Rectal smooth muscle tissue (tissue), 1 donor: ENCODE measurements around the gene PRG3.
"Not testable (repeated sequence)": the region's sequence is repeated elsewhere in the genome, so short reads cannot be mapped to it uniquely, and the experiment has no call there.

Source experiments
- H3K27ac ChIP-seq: one replicate; pipeline ENCODE4 v1.7.0; 2013; ENCODE audit warnings: low read depth, low read length, inconsistent platforms
- H3K27me3 ChIP-seq: one replicate; pipeline ENCODE4 v1.7.0; 2013; ENCODE audit warnings: low read length; ENCODE audit not compliant: control insufficient read depth, insufficient read depth
- H3K36me3 ChIP-seq: one replicate; pipeline ENCODE4 v1.7.0; 2013; ENCODE audit warnings: low read length; ENCODE audit not compliant: control insufficient read depth, insufficient read depth
- H3K4me1 ChIP-seq: one replicate; pipeline ENCODE4 v1.7.0; 2013; ENCODE audit warnings: low read length; ENCODE audit not compliant: control insufficient read depth, insufficient read depth
- H3K4me3 ChIP-seq: one replicate; pipeline ENCODE4 v1.7.0; 2013; ENCODE audit warnings: low read length
- H3K9ac ChIP-seq: one replicate; pipeline ENCODE4 v1.7.0; 2013; ENCODE audit warnings: low read length

Gene PRG3

DNA sequence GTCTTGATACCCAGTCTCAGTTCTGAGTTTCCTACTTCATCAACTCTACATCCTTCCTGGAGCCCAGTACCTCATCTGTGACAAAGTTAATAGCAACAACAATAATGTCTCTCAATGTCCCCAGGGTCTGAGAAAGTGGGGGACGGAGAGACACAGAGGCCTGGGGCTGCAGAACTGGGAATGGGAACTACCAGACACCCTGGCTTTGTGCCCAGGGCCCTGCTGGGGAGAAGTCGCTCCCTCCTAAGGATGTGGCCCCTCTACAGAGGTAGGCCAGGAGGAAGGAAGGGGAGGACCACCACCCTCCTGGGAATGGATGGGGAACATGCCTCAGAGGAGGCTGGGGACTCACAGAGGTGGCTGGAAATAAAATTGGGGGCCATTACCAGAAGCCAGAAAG, 5.5 kb downstream of the PRG3 start:
- Histone ChIP-seq H3K4me3 (no peak overlapping the region), H3K27ac (no peak overlapping the region), H3K36me3 (no peaks in the 10 kb centered on the region), H3K9ac (no peak overlapping the region), H3K4me1 (no peaks in the 10 kb centered on the region), H3K27me3 (no peaks in the 10 kb centered on the region)

DNA sequence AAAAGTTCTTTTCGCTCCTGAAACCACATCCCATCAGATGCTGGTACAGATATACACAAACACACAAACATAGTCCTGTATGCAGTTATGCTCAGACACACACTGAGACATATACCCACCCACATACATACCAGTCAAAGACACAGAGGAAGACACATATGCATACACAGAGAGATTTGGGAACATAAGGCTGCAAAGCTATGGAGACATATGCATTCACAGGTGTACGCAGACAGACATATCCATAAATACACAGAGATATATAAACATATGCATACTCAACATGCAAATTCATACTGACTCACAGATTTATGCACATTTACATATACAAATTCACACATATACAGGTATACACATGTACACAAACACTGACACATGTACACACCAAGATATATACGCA, 6.0 kb downstream of the PRG3 start:
- Histone ChIP-seq H3K9ac (no peak overlapping the region), H3K36me3 (no peaks in the 10 kb centered on the region), H3K4me3 (no peak overlapping the region), H3K4me1 (no peaks in the 10 kb centered on the region), H3K27ac (no peak overlapping the region), H3K27me3 (no peaks in the 10 kb centered on the region)

DNA sequence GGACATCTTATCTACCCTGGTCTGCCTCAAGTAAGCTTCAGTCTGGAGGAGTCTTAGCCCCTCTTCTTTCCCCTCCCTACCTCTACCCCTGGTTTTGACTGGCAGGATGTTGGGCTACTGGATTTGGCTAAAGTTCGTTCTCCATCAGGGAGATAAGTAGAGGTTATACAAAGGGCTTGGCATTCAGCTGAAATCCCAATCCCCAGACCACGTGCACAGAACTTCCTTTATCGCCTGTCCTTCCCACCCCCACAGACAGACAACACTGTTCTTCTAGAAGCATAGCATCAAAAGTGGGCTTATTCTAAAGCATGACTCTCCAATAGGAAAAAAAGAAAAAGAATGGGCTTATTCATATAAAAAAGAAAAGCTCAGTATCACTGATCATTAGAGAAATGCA, 7.8 kb downstream of the PRG3 start:
- H3K4me3 ChIP-seq: no peak overlapping the region
- H3K27ac ChIP-seq: no peak overlapping the region
- H3K4me1 ChIP-seq: no peaks in the 10 kb centered on the region
- H3K27me3 ChIP-seq: no peaks in the 10 kb centered on the region
- H3K9ac ChIP-seq: no peak overlapping the region
- H3K36me3 ChIP-seq: no peaks in the 10 kb centered on the region

DNA sequence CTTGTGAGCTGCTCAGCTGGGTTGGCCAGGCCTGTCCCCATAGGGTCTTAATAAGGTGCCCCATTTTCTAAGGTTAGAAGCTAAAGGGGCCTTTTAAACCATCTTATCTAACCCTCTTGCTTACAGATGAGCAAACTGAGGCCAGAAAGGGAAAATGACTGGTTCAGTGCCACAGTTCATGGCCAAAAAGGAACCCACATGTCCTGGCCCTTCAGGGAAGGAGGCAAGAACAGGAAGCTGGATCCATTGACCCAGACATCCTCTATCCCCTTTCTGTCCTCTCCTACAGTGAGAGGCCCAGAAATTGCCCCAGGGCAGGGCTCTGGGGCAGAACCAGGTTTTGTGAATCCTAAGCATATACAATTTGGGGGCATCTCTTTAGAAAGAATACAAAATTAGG, 10.0 kb downstream of the PRG3 start:
- Histone ChIP-seq H3K9ac (no peak overlapping the region), H3K4me1 (no peaks in the 10 kb centered on the region), H3K36me3 (no peaks in the 10 kb centered on the region), H3K27ac (no peak overlapping the region), H3K27me3 (no peaks in the 10 kb centered on the region), H3K4me3 (no peak overlapping the region)

DNA sequence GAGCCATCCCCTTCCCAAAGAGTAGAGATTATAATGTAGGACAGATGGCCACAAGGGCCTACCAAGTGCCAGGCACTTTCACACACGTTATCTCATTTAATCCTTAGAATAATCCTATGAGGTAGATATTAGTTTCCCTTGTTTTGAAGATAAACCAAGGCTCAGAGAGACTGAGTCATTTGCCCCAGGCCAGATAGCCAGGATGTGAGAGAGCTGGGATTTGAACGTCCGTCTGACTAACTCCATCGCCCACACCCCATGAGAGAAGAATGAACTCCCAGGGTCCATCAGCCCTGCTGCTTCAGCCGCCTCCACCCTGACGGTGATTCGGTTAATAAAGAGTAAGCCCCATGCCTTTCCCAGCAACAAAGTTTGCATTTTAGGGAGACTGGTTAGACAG, 10.7 kb downstream of the PRG3 start:
- Histone ChIP-seq H3K4me3 (no peak overlapping the region), H3K36me3 (no peaks in the 10 kb centered on the region), H3K9ac (no peak overlapping the region), H3K27ac (no peak overlapping the region), H3K27me3 (no peaks in the 10 kb centered on the region), H3K4me1 (no peaks in the 10 kb centered on the region)

DNA sequence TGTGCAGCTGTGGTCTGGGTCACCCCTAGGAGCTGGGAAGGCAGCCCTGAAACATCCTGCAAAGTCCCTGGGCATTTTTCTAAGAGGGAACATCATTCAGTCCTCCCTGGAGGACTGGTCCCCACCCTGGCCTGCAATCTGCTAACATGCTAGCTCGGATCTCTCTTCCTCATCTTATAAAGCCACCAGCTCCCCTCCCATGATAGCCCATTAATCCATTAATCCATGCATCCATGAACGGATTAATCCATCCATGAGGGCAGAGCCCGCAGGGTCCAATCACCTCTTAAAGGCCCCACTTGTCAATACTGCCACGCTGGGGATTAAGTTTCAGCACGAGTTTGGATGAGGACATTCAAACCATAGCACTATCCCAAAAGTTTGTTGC, 12.1 kb downstream of the PRG3 start:
- Histone ChIP-seq H3K36me3 (no peaks in the 10 kb centered on the region), H3K4me1 (no peaks in the 10 kb centered on the region), H3K4me3 (no peak overlapping the region)

DNA sequence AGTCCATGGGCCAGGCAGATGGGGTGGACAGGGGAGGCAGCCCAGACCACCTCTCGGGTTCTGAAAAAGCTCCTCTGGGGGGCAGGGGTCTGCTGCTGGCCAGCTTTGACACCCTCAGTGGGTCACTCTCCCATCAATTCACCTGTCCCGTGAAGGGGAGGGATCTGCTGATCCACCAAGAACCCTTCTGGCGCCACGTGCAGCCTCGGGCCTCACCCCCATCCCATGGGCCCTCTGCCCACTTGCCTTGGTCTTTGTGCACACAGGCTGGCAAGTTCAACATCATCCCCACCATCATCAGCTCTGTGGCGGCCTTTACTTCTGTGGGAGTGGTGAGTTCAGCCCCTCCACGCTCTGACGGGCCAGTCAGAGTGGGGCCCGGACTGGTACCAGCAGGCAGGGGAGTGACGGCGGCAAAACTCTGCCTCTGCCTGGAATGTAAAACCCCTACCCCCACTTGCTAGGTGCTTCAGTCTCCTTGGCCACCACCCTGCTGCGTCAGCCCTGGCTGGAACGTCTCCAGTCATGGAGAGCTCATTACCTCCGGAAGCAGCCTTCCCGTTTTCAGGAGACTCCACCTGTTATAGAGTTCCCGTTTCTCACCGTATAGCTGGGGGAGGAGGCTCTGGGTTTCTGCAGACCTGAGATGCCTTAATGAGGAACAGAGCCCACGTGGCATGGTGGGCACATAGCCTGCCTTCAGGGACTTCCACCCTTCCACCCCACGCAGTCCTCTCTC, 12.7 kb downstream of the PRG3 start:
- Histone ChIP-seq H3K36me3 (no peaks in the 10 kb centered on the region), H3K4me3 (no peak overlapping the region), H3K4me1 (no peaks in the 10 kb centered on the region), H3K9ac (no peak overlapping the region), H3K27me3 (no peaks in the 10 kb centered on the region), H3K27ac (no peak overlapping the region)

More for the DNA sequence above, 12.1 kb downstream of the PRG3 start:
- Histone ChIP-seq H3K27me3 (no peaks in the 10 kb centered on the region), H3K9ac (no peak overlapping the region), H3K27ac (no peak overlapping the region)

DNA sequence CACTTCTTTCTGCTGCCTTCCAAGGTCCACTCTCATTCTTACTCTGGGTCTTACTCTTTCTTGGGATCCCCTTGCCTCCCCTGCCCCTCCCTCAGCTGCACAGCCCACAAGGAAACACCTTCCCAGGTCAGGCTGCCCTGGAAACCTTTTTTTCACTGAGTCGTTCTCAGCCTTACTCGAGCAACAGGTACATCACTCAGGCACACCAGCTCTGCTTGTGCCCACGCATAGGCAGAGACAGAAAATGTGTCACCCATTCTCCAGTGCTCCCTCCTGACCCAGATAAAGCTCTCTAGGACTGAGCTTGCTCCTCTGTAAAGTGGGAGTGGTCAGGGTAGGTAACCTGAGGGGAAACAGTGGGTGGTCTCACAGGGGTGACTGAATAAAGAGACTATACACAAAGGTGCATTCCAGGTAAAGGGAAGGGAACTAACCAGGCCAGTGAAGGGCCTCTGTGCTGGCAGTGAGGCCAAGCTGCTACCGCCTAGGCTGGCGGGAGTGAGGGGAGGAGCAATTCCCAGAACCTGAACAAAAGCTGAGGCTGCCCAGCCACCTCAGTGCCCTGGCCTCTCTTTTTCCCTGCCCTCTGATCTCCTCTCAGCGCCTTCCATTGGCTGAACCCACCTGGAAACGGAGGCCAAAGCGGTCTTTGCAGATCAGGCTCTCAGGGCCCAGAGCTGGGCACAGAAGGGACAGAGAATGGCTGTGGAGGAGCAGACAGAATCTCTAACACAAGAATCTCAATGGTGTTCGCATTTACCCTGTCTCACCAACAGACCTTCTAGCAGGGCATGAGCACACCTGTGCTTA, 15.9 kb downstream of the PRG3 start:
- H3K27me3 ChIP-seq: no peaks in the 10 kb centered on the region
- no peak overlapping the region for H3K27ac ChIP-seq
- no peak overlapping the region for H3K9ac ChIP-seq
- no peaks in the 10 kb centered on the region for H3K4me1 ChIP-seq
- no peak overlapping the region for H3K4me3 ChIP-seq
- no peaks in the 10 kb centered on the region for H3K36me3 ChIP-seq

DNA sequence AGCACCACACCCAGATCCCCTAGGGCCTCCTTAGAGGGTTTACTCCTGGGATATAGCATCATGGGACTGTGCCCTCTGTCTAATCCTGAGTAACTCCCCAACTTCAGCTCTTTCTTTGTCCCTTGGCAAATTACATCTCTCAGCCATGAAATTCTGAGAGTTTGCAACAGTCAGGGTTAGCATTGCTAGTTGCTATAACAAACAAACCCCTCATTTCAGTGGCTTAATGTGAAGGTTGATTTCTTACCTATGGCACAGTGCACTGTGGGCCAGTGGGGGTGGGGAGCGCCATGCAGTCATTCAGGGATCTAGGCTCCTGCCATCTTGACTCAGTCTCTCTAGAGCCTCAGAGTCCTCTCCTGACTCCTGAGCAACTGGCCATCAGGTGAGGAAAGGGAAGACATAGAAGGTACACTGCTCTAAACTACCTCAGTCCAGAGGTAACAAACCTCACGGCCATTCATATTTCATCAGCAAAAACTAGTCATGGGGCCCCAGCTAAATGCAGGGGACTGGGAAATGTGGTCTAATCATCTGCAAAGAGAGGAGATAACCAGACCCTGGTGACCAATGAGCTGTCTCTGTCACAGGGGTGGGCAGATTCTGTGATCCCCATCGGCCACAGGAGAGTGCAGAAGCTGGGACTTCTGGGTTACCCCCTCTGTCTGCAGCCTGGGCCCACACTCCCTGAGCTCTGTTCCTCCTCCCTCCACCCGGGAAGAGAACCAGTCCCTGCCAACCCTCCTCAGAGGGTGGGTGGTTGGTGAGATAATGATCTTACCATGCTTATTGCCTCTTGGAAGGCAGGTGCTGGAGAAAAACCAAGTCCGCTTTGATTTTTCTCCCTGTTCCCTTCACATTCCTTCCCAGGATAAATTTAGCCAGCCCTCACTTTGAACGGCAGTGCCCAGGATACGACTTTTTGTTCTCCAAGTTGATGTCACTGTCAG, 17.5 kb downstream of the PRG3 start:
- Histone ChIP-seq H3K27me3 (no peaks in the 10 kb centered on the region), H3K4me1 (no peaks in the 10 kb centered on the region), H3K36me3 (no peaks in the 10 kb centered on the region), H3K4me3 (no peak overlapping the region), H3K9ac (no peak overlapping the region), H3K27ac (no peak overlapping the region)

DNA sequence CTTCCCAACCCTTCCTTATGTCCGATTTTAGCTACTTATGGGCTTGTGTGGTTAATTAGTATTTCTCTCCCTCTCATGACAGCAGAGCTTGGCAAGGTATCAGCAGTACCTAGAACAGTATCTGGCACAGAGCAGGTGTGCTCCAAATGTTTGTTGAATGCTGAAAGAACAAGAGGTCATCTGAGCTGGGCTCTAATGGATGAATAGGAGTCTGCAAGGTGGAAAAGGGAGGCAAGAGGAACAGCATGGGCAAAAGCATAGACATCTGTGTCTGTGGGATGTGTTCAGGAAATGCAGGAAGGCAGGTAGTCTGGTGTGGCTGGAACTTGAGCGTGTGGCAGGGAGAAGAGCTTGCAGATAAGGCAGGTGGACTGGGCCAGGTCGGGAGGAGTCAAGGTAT, 19.0 kb downstream of the PRG3 start:
- H3K36me3 ChIP-seq: no peaks in the 10 kb centered on the region
- no peaks in the 10 kb centered on the region for H3K4me1 ChIP-seq
- no peaks in the 10 kb centered on the region for H3K27me3 ChIP-seq
- no peak overlapping the region for H3K27ac ChIP-seq
- no peak overlapping the region for H3K9ac ChIP-seq
- H3K4me3 ChIP-seq: no peak overlapping the region

DNA sequence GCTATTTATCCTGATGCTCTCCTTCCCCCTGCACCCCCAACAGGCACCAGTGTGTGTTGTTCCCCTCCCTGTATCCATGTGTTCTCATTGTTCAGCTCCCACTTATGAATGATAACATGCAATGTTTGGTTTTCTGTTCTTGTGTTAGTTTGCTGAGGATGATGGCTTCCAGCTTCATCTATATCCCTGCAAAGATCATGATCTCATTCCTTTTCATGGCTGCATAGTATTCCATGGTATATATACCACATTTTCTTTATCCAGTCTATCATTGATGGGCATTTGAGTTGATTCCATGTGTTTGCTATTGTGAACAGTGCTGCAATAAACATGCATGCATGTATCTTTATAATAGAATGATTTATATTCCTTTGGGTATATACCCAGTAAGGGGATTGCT, 19.5 kb downstream of the PRG3 start:
- not testable (repeated sequence) for H3K27me3 ChIP-seq, H3K4me1 ChIP-seq, H3K4me3 ChIP-seq, H3K9ac ChIP-seq, H3K36me3 ChIP-seq, H3K27ac ChIP-seq

DNA sequence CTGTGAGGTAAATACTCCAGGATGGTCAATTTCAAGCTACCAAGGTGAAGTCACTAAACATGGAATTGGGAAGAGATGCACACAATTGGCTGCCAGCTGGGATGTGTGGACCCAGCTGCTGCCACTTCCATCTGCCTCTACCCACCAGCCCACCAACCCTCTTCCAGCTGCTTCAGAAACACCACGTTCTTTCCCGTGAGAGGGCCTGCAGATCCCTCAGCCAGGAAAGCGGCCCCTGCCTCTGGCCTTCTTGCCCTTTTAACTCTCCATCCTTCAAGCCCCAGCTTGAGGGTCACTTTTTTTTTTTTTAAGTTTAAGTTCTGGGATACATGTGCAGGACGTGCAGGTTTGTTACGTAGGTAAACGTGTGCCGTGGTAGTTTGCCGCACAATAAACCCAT, 20.0 kb downstream of the PRG3 start:
- H3K27me3 ChIP-seq: no peaks in the 10 kb centered on the region
- H3K9ac ChIP-seq: no peak overlapping the region
- H3K4me3 ChIP-seq: no peak overlapping the region
- H3K27ac ChIP-seq: no peak overlapping the region
- H3K36me3 ChIP-seq: no peaks in the 10 kb centered on the region
- H3K4me1 ChIP-seq: no peaks in the 10 kb centered on the region
